GM19468 (cell line): Measurements from ENCODE around the gene NDUFS1.

ENCODE experiments used
- ATAC-seq: cut with Tn5 transposase; IDR thresholded peaks from one replicate; pipeline ENCODE4 v1.9.1; 2021; ENCODE audit warnings: mild to moderate bottlenecking, moderate library complexity, moderate number of reproducible peaks; ENCODE audit not compliant: unreplicated experiment; ENCODE audit errors: extremely low read depth

Gene NDUFS1

DNA sequence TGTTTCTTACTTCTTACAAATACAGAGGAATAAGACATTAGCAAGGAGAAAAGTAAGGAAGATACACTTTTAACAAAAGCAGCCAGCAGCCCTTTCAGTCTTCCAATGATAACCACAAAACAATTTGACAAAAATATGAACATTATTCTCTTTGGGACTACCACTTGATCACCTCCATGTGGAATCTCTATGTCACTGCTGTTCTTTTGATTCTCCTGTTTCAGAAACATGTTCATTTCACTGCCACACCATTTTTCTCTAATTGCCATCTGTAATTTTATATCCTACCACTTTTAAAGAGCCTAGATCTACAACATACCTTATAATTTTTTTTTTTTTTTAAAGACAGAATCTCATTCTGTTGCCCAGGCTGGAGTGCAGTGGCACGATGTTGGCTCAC, 84.1 kb downstream of the NDUFS1 start:
- ATAC-seq: no peak

DNA sequence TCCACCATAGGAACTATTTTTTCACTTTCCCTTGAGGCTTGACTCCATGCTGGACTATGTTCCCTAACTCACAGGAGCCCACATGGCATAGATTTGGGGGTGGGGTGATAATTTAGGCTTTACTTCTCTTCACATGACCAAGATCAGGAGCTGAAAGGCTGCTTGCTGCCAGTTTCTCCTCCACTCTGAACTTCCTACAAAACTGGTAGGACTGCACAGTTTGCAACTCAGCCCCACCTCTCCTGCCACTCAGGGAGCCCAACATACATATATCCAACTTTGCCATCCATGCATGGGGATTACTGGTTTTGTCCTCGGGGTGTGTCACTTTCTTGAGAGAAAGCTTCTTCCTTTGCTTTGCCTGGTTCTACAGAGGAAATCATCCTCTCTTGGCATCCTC, 87.4 kb downstream of the NDUFS1 start:
- no peak for ATAC-seq

DNA sequence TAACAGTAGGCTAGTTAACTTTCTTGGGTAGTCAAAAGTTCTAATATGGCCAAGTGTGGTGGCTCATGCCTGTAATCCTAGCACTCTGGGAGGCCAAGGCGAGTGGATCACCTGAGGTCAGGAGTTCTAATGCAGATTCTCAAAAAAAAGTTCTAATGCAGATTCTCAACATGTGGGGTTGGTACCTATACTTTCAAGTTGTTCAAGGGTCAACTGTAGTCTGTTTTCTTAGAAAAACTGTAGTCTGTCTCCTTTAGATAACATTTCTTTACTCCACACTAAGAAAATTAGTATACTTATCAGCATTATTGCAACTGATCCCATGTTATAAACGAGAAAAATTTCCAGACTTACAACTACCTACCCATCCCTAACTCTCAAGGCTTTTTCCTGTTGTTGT, 89.8 kb downstream of the NDUFS1 start:
- ATAC-seq: no peak

DNA sequence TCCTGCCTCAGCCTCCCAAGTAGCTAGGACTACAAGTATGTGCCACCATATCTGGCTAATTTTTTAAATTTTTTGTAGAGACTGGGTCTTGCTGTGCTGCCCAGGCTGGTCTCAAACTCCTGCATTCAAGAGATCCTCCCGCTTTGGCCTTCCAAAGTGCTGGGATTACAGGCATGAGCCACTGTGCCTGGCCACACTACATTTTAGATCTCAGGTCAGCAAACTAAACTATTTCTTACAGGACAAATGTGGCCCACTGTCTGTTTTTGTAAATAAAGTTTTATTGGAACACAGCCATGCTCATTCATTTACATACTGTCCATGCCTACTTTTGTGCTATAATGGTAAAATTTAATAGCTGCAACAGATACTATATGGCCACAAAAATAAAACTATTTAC, 91.0 kb downstream of the NDUFS1 start:
- ATAC-seq: no peak
